NT2/D1 (cell line): ENCODE results near the gene DNAH8.

ENCODE experiments used
- DNase-seq: peaks from one replicate; pipeline ENCODE4 v3.0.0-alpha.2; 2011; ENCODE audit warnings: low read depth, low spot score
- H3K27me3 ChIP-seq: 2 replicates; pipeline ENCODE4 v1.6.0; 2011; ENCODE audit warnings: mild to moderate bottlenecking; ENCODE audit not compliant: insufficient read length, insufficient read depth
- H3K36me3 ChIP-seq: 2 replicates; pipeline ENCODE4 v1.6.1; 2011; ENCODE audit warnings: mild to moderate bottlenecking, low read length, mixed read lengths; ENCODE audit not compliant: insufficient read depth, insufficient read length
- H3K4me1 ChIP-seq: 2 replicates; pipeline ENCODE4 v1.5.1; 2011; ENCODE audit not compliant: insufficient read depth, insufficient read length
- H3K4me3 ChIP-seq: 2 replicates; pipeline ENCODE4 v1.5.1; 2011; ENCODE audit warnings: low read depth; ENCODE audit not compliant: insufficient read length
- H3K9ac ChIP-seq: 2 replicates; pipeline ENCODE4 v1.6.0; 2011; ENCODE audit warnings: low read depth; ENCODE audit not compliant: insufficient read length
- H3K9me3 ChIP-seq: 2 replicates; pipeline ENCODE4 v1.5.1; 2011; ENCODE audit warnings: mild to moderate bottlenecking, low read length; ENCODE audit not compliant: insufficient read depth
- SUZ12 ChIP-seq: IDR thresholded peaks from 2 replicates; pipeline ENCODE4 v1.6.1; 2011; ENCODE audit not compliant: insufficient read length, insufficient read depth; ENCODE audit errors: extremely low read depth
- YY1 ChIP-seq: IDR thresholded peaks from 2 replicates; pipeline ENCODE4 v1.6.1; 2011; ENCODE audit not compliant: insufficient read length, insufficient read depth
- ZNF274 ChIP-seq: IDR thresholded peaks from 2 replicates; pipeline ENCODE4 v1.6.1; 2011; ENCODE audit warnings: mild to moderate bottlenecking, low read depth, low read length

DNAH8 gene

GRCh38 chr6:39057251-39058155, 342.4 kb downstream of the DNAH8 start:
- H3K4me1 ChIP-seq, result peaks cover 3% of the 10 kb centered on the region
- no peaks in the 10 kb centered on the region for H3K36me3 ChIP-seq
- H3K9ac ChIP-seq, result no peak overlapping the region
- H3K4me3 ChIP-seq, result no peak overlapping the region
- TF ChIP-seq SUZ12 (no peak), YY1 (no peak), ZNF274 (no peak)
- DNase-seq, result no peak
- no peaks in the 10 kb centered on the region for H3K9me3 ChIP-seq
- H3K27me3 ChIP-seq, result no peaks in the 10 kb centered on the region

GRCh38 chr6:39058471-39059147, 343.5 kb downstream of the DNAH8 start:
- Histone ChIP-seq H3K4me3 (no peak overlapping the region), H3K36me3 (no peaks in the 10 kb centered on the region)
- TF ChIP-seq ZNF274 (no peak), SUZ12 (no peak), YY1 (no peak)

GRCh38 chr6:39059496-39060310, 344.6 kb downstream of the DNAH8 start:
- no peaks in the 10 kb centered on the region for H3K27me3 ChIP-seq

More at GRCh38 chr6:39058471-39059147, 343.5 kb downstream of the DNAH8 start:
- no peak overlapping the region for H3K9ac ChIP-seq
- H3K9me3 ChIP-seq, result no peaks in the 10 kb centered on the region
- H3K4me1 ChIP-seq, result peaks cover 1% of the 10 kb centered on the region
- DNase-seq, result no peak
- H3K27me3 ChIP-seq, result no peaks in the 10 kb centered on the region

GRCh38 chr6:39060467-39061160, 345.5 kb downstream of the DNAH8 start:
- TF ChIP-seq SUZ12, result no peak
- no peak for TF ChIP-seq ZNF274
- no peak for TF ChIP-seq YY1
- no peak overlapping the region for H3K9ac ChIP-seq
- H3K9me3 ChIP-seq, result no peaks in the 10 kb centered on the region
- no peaks in the 10 kb centered on the region for H3K36me3 ChIP-seq
- DNase-seq, result no peak
- H3K4me3 ChIP-seq, result no peak overlapping the region
- no peaks in the 10 kb centered on the region for H3K4me1 ChIP-seq
- H3K27me3 ChIP-seq, result no peaks in the 10 kb centered on the region

More at GRCh38 chr6:39059496-39060310, 344.6 kb downstream of the DNAH8 start:
- H3K9me3 ChIP-seq, result no peaks in the 10 kb centered on the region
- H3K9ac ChIP-seq, result no peak overlapping the region
- TF ChIP-seq YY1 (no peak), SUZ12 (no peak), ZNF274 (no peak)
- no peaks in the 10 kb centered on the region for H3K4me1 ChIP-seq
- DNase-seq, result no peak
- H3K4me3 ChIP-seq, result no peak overlapping the region
- H3K36me3 ChIP-seq, result no peaks in the 10 kb centered on the region

- Histone ChIP-seq H3K27me3 (no peaks in the 10 kb centered on the region), H3K9me3 (no peaks in the 10 kb centered on the region), H3K4me1 (no peaks in the 10 kb centered on the region), H3K4me3 (no peak overlapping the region), H3K36me3 (no peaks in the 10 kb centered on the region), H3K9ac (no peak overlapping the region)
- DNase-seq, result no peak
- no peak for TF ChIP-seq ZNF274
- no peak for TF ChIP-seq SUZ12
- TF ChIP-seq YY1, result no peak
These were observed 346.1 kb downstream of the DNAH8 start for GRCh38 chr6:39061182-39061581.

GRCh38 chr6:39061588-39061987, 346.5 kb downstream of the DNAH8 start:
- Histone ChIP-seq H3K4me3 (no peak overlapping the region), H3K27me3 (no peaks in the 10 kb centered on the region), H3K4me1 (no peaks in the 10 kb centered on the region), H3K9me3 (no peaks in the 10 kb centered on the region), H3K36me3 (no peaks in the 10 kb centered on the region), H3K9ac (no peak overlapping the region)
- TF ChIP-seq ZNF274, result no peak
- TF ChIP-seq SUZ12, result no peak
- no peak for TF ChIP-seq YY1
- no peak for DNase-seq
